Mucosa of descending colon (tissue), 3 donors: ENCODE data around the gene GFPT1. TPM values are rescaled to one million over a fixed set of nuclear protein-coding genes. Genes with fewer than 3 reads are reported as not detected.

Source experiments
- ATAC-seq: fragments of 200-7000 bp; cut with Tn5 transposase; one replicate; pipeline ENCODE4 v1.9.1; 2020; ENCODE audit warnings: mild to moderate bottlenecking, moderate library complexity
- DNase-seq, 3 donors: peaks; one replicate each; pipeline ENCODE4 v3.0.0-alpha.2; 2020
- H3K36me3 ChIP-seq: fragments of 200-600 bp; one replicate; pipeline ENCODE4 v1.8.0; 2021; ENCODE audit warnings: low read depth, mild to moderate bottlenecking
- H3K4me1 ChIP-seq: fragments of 200-600 bp; one replicate; pipeline ENCODE4 v1.8.0; 2021; ENCODE audit warnings: low read depth, mild to moderate bottlenecking
- H3K4me3 ChIP-seq: fragments of 200-600 bp; one replicate; pipeline ENCODE4 v1.8.0; 2021; ENCODE audit warnings: mild to moderate bottlenecking
- H3K9me3 ChIP-seq: fragments of 200-600 bp; one replicate; pipeline ENCODE4 v1.8.0; 2021; ENCODE audit warnings: mild to moderate bottlenecking
- intact Hi-C, 2 donors: fragments of 100-400 bp; cut with DNase I in 1 of 2; cut with micrococcal nuclease in 1 of 2; formaldehyde crosslinking; loops; one replicate each; pipeline versions ENCODE4 v1.11.0 to v1.11.1; 2022; cut with DNase I, micrococcal nuclease
- total RNA-seq, 3 donors: library from RNA; stranded (reverse); fragmentation: NEBNext Ultra II Directional in 2 of 3; extraction: Animal tissue kit (Norgen Biotek cat#: 25700) in 2 of 3; gene quantifications; one replicate each; pipeline versions ENCODE4 v1.2.1 to v1.2.4, GENCODE V29; 2021 to 2023
- TF ChIP-seq, protein P1 (sequence below): fragments of 200-600 bp; IDR thresholded peaks from one replicate; pipeline ENCODE4 v1.8.0; 2022; ENCODE audit warnings: antibody characterized with exemption, mild to moderate bottlenecking
- donor health status: DM: no; HTN: no; CAD: no; lungs with moderate emphysema.
- donor health status: DM: no; HTN: no; CAD: no.
- donor health status: DM: no; HTN: yes; CAD: no.

The GFPT1 gene
- total RNA-seq, 3 donors from 2014 or later: 79.3 to 196 (median 180) TPM

DNA sequence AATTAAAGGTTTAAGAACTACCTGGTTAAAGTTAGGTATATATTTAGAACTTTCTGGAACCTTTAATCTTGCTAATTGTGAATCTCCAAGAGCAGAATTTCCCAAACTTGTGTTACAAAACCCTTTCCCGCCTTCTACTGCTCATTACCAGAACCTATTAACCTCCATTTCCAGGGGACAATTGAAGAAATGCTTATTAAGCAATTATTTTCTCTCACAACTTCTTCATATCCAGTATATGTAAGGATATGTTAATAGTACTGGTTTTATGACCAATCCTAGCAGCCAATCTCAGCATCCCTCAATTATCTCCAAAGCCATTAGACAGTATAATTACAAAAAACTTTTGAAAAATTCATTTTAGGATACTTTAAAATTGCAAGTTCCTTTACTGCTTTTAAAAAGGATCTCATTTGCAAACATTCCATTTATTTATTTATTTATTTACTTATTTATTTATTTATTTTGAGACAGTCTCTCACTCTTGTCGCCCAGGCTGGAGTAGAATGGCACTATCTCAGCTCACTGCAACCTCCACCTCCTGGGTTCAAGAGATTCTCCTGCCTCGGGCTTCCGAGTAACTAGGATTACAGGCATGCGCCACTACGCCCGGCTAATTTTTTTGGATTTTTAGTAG lies 3.7 kb downstream of the GFPT1 start:
- Histone ChIP-seq H3K36me3 (no peaks in the 10 kb centered on the region), H3K4me3 (no peak overlapping the region), H3K9me3 (no peaks in the 10 kb centered on the region), H3K4me1 (peaks cover 41% of the 10 kb centered on the region)
- TF ChIP-seq, protein P1, sequence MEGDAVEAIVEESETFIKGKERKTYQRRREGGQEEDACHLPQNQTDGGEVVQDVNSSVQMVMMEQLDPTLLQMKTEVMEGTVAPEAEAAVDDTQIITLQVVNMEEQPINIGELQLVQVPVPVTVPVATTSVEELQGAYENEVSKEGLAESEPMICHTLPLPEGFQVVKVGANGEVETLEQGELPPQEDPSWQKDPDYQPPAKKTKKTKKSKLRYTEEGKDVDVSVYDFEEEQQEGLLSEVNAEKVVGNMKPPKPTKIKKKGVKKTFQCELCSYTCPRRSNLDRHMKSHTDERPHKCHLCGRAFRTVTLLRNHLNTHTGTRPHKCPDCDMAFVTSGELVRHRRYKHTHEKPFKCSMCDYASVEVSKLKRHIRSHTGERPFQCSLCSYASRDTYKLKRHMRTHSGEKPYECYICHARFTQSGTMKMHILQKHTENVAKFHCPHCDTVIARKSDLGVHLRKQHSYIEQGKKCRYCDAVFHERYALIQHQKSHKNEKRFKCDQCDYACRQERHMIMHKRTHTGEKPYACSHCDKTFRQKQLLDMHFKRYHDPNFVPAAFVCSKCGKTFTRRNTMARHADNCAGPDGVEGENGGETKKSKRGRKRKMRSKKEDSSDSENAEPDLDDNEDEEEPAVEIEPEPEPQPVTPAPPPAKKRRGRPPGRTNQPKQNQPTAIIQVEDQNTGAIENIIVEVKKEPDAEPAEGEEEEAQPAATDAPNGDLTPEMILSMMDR: no peak
- no peak for DNase-seq
- intact Hi-C loops: no loop called here
- no peak for ATAC-seq

DNA sequence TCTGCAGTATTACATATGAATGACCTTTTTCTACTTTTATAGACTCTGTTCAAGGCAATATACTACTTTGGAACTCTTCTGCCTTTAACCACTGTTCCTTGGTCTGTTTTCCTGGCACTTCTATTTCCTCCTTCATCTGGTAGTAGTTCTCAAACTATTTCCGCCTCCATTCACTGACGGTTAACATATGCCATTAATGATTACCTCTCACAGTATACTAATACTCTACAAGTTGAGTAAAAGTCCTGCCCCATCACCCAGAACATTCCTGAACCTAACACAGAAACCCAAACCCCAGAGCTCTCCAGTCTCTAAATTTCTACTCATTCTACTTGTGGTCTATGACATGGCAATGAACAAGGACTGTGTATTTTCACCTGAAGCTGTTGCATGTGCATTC lies 4.5 kb downstream of the GFPT1 start:
- peaks cover 37% of the 10 kb centered on the region for H3K4me1 ChIP-seq
- ATAC-seq (peak; percentile 40), DNase-seq (no peak)
- intact Hi-C loops: no loop called here
- H3K36me3 ChIP-seq: no peaks in the 10 kb centered on the region
- H3K9me3 ChIP-seq: no peaks in the 10 kb centered on the region
- TF ChIP-seq, protein P1: no peak
- H3K4me3 ChIP-seq: no peak overlapping the region

DNA sequence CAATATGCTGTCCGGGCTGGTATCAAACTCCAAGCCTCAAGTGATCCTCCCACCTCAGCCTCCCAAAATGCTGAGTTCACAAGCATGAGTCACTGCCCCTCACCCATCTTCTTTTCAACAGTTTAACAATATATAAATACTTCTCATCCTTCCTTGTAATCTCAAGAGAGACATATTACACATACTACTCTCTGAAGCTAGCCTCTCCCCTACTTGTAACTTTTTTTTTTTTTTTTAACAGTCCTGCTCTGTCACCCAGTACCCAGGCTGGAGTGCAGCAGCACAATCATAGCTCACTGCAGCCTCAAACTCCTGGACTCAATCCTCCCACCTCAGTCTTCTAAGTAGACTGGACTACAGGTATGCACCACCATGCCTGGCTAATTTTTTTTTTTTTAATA lies 5.7 kb downstream of the GFPT1 start:
- intact Hi-C loops: no loop called here
- H3K36me3 ChIP-seq: no peaks in the 10 kb centered on the region
- H3K4me1 ChIP-seq: peaks cover 35% of the 10 kb centered on the region
- no peaks in the 10 kb centered on the region for H3K9me3 ChIP-seq
- ATAC-seq (peak; percentile 76), DNase-seq (no peak)
- no peak overlapping the region for H3K4me3 ChIP-seq
- TF ChIP-seq, protein P1: no peak

DNA sequence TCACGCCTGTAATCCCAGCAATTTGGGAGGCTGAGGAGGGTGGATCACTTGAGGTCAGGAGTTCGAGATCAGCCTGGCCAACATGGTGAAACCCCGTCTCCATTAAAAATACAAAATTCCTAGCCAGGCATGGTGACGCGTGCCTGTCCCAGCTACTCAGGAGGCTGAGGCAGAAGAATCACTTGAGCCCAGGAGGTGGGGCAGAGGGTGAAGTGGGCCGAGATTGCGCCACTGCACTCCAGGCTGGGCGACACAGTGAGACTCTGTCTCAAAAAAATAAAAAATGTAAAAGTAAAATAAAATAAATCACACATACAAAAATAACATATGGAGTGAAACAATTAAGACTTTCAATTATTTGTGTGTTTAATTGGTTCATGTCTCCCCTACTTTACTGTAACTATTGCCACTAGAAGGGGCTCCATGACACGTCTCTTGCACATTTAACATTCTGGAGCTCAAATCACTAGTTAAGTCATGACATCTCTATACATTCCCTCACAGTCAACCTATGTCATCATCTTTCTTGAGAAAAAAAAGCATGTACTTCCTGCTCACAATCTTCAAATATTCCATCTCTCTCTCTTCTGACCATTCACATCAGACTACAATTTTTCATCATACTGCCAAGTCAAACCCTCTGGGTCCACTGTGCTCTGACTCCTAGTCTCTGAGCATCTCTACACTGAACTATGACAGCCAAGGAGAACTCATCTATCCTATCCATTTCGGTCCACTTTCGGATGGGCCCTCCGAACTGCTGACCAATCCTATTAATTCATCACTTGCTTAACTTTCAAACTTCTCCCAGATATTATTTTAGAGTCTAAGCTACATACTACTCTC lies 6.7 kb downstream of the GFPT1 start:
- ATAC-seq (no peak), DNase-seq (no peak)
- intact Hi-C loops: no loop called here
- peaks cover 39% of the 10 kb centered on the region for H3K4me1 ChIP-seq
- no peaks in the 10 kb centered on the region for H3K36me3 ChIP-seq
- no peaks in the 10 kb centered on the region for H3K9me3 ChIP-seq
- TF ChIP-seq, protein P1: no peak
- H3K4me3 ChIP-seq: no peak overlapping the region

DNA sequence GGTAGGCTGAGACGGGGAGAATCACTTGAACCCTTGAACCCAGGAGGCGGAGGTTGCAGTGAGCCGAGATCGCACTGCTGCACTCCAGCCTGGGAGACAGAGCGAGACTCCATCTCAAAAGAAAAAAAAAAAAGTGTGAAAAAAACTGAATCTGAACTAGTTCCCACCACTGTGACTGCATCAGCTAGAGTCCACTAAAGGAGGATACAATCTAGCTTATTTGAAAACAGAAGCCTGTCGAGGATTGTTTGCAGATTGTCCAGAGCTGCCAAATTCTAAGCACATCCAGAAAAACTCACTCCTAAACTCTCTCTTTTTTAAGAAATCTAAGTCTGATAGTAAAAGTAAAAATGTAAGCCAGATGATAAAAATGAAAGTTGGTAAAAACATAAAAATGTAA lies 10.6 kb downstream of the GFPT1 start:
- Histone ChIP-seq H3K36me3 (no peaks in the 10 kb centered on the region), H3K4me1 (peaks cover 19% of the 10 kb centered on the region), H3K4me3 (no peak overlapping the region), H3K9me3 (no peaks in the 10 kb centered on the region)
- TF ChIP-seq, protein P1: no peak
- intact Hi-C loops: no loop called here
- ATAC-seq (no peak), DNase-seq (no peak)
